ENCODE results near the gene CKAP2L.

CKAP2L gene

GRCh38 chr2:112811841-112812306 lies 47.5 kb upstream of the CKAP2L start (continued):
- TF ChIP-seq CSRNP3 (CRISPR knock-in tag; IDR thresholded peaks at IDR 0.05) (no peak), POU6F1 (CRISPR knock-in tag; IDR thresholded peaks at IDR 0.05; ENCODE audit: borderline replicate concordance, low read depth) (no peak), ESRRG (CRISPR knock-in tag; IDR thresholded peaks at IDR 0.05) (no peak), ZNF8 (CRISPR knock-in tag; IDR thresholded peaks at IDR 0.05) (no peak), TOX (CRISPR knock-in tag; IDR thresholded peaks at IDR 0.05; ENCODE audit: borderline replicate concordance) (no peak), TCF4 (CRISPR knock-in tag; IDR thresholded peaks at IDR 0.05; ENCODE audit: borderline replicate concordance) (no peak)

- no peak for ATAC-seq
- TF ChIP-seq CREB5 (CRISPR knock-in tag; IDR thresholded peaks at IDR 0.05; ENCODE audit: low read depth), result no peak
- TF ChIP-seq PPARA (CRISPR knock-in tag; IDR thresholded peaks at IDR 0.05; ENCODE audit: borderline replicate concordance), result no peak
- no peak for TF ChIP-seq TSHZ2 (CRISPR knock-in tag; IDR thresholded peaks at IDR 0.05)
- no peak for TF ChIP-seq BACH2 (CRISPR knock-in tag; IDR thresholded peaks at IDR 0.05; ENCODE audit: borderline replicate concordance)
- TF ChIP-seq GLIS3 (CRISPR knock-in tag; IDR thresholded peaks at IDR 0.05), result no peak
- no peak for TF ChIP-seq CSRNP3 (CRISPR knock-in tag; IDR thresholded peaks at IDR 0.05)
- no peak for TF ChIP-seq ESRRG (CRISPR knock-in tag; IDR thresholded peaks at IDR 0.05)
- TF ChIP-seq ZNF565 (CRISPR knock-in tag; conservative IDR thresholded peaks at IDR 0.05; ENCODE audit: low read depth), result no peak
- no peak for TF ChIP-seq OSR1 (CRISPR knock-in tag; IDR thresholded peaks at IDR 0.05)
- no peak for TF ChIP-seq ZFP3 (CRISPR knock-in tag; IDR thresholded peaks at IDR 0.05)
- TF ChIP-seq ZC3H10 (CRISPR knock-in tag; IDR thresholded peaks at IDR 0.05), result no peak
- no peak for TF ChIP-seq SNAI2 (CRISPR knock-in tag; IDR thresholded peaks at IDR 0.05)
- TF ChIP-seq TOX (CRISPR knock-in tag; IDR thresholded peaks at IDR 0.05; ENCODE audit: borderline replicate concordance), result no peak
- no peak for TF ChIP-seq POU6F1 (CRISPR knock-in tag; IDR thresholded peaks at IDR 0.05; ENCODE audit: borderline replicate concordance, low read depth)
- TF ChIP-seq ZFP30 (CRISPR knock-in tag; IDR thresholded peaks at IDR 0.05), result no peak
- TF ChIP-seq PATZ1 (CRISPR knock-in tag; IDR thresholded peaks at IDR 0.05; ENCODE audit: borderline replicate concordance), result no peak
Observed at GRCh38 chr2:112811276-112811831, 46.9 kb upstream of the CKAP2L start.
